HG02610 (cell line): ENCODE results near the gene ABCB4.
"Not testable (repeated sequence)": the region's sequence is repeated elsewhere in the genome, so short reads cannot be mapped to it uniquely, and the experiment has no call there.

ENCODE experiments used
- ATAC-seq: cut with Tn5 transposase; IDR thresholded peaks from one replicate; pipeline ENCODE4 v1.9.1; 2021; ENCODE audit warnings: mild to moderate bottlenecking, moderate library complexity; ENCODE audit not compliant: unreplicated experiment

The ABCB4 gene

GRCh38 chr7:87479951-87480350 is 4.5 kb upstream of the ABCB4 start:
- no peak for ATAC-seq

GRCh38 chr7:87476179-87476557 is 688 bp upstream of the ABCB4 start:
- ATAC-seq, result no peak

- ATAC-seq, result peak; percentile 82
These were observed 734 bp downstream of the ABCB4 start for GRCh38 chr7:87474533-87475358.

GRCh38 chr7:87473986-87474385 is 1.5 kb downstream of the ABCB4 start:
- ATAC-seq, result peak; percentile 15

GRCh38 chr7:87473192-87473591 is 2.3 kb downstream of the ABCB4 start:
- ATAC-seq, result no peak

GRCh38 chr7:87471473-87471872 is 4.0 kb downstream of the ABCB4 start:
- ATAC-seq, result no peak

GRCh38 chr7:87469204-87469603 is 6.3 kb downstream of the ABCB4 start:
- not testable (repeated sequence) for ATAC-seq

GRCh38 chr7:87465534-87465880 is 10.0 kb downstream of the ABCB4 start:
- ATAC-seq, result not testable (repeated sequence)

- ATAC-seq, result not testable (repeated sequence)
These were observed 10.5 kb downstream of the ABCB4 start for GRCh38 chr7:87464830-87465533.

- ATAC-seq, result no peak
These were observed 11.5 kb downstream of the ABCB4 start for GRCh38 chr7:87463982-87464381.

- ATAC-seq, result not testable (repeated sequence)
These were observed 15.0 kb downstream of the ABCB4 start for GRCh38 chr7:87460444-87460843.

GRCh38 chr7:87459941-87460340 is 15.5 kb downstream of the ABCB4 start:
- no peak for ATAC-seq

- ATAC-seq, result no peak
These were observed 17.3 kb downstream of the ABCB4 start for GRCh38 chr7:87458148-87458547.

GRCh38 chr7:87456247-87456646 is 19.2 kb downstream of the ABCB4 start:
- no peak for ATAC-seq

- no peak for ATAC-seq
These were observed 23.2 kb downstream of the ABCB4 start for GRCh38 chr7:87452279-87452678.

GRCh38 chr7:87451187-87451586 is 24.3 kb downstream of the ABCB4 start:
- ATAC-seq, result no peak

GRCh38 chr7:87450706-87451105 is 24.8 kb downstream of the ABCB4 start:
- no peak for ATAC-seq

GRCh38 chr7:87448388-87448787 is 27.1 kb downstream of the ABCB4 start:
- no peak for ATAC-seq

- ATAC-seq, result no peak
These were observed 28.3 kb downstream of the ABCB4 start for GRCh38 chr7:87447116-87447635.

GRCh38 chr7:87445897-87446296 is 29.6 kb downstream of the ABCB4 start:
- ATAC-seq, result peak; percentile 95

- ATAC-seq, result peak; percentile 64
These were observed 39.9 kb downstream of the ABCB4 start for GRCh38 chr7:87435546-87435945.

- no peak for ATAC-seq
These were observed 42.9 kb downstream of the ABCB4 start for GRCh38 chr7:87432536-87432935.
